HG03378 (cell line): ENCODE measurements around the gene TTC23.
"Not testable (repeated sequence)": the region's sequence is repeated elsewhere in the genome, so short reads cannot be mapped to it uniquely, and the experiment has no call there.

Experiments used
- ATAC-seq: cut with Tn5 transposase; IDR thresholded peaks from one replicate; pipeline ENCODE4 v1.9.1; 2021; ENCODE audit warnings: mild to moderate bottlenecking, moderate library complexity; ENCODE audit not compliant: unreplicated experiment

The TTC23 gene

DNA sequence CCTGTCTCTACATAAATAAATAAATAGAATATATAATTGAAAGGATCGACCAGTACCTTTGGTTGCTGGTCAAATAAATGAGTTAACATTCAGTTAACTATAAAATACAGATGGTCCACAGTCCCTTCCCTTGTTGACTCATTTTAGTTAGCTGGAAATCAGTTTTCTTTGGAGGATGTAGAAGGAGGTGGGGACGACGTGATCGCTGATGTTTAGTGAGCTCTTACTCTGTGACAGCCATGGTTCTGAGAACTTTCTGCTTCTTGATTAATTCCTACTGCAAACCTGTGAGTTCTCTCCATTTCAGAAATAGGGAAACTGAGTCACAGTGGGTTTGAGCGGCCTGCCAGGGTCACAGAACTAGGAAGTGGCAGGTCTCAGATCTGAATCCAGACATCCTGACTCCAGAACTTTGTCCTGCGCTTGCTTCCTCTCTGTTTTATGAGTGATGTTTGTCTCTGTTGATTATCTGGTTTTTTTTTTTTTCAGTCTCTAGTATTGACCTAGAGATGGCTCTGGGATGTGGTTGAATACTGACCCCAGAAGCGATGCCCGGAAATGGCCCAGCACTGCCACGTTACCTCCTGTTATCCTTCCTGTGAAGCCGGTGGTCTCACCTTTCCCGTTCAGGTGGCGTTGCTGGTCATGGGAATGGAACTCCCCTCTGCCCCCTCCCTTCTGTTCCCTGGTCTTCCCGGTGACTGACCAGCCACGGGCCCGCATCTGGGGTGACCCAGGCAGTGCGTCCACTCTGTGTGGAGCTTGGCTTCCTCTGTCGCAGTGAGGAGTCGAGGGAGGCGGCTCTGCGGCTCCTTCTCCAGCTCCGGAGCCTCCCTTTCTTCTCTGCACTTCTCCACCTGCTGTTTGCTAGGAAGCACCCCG lies 126.3 kb downstream of the TTC23 start:
- ATAC-seq, result no peak

DNA sequence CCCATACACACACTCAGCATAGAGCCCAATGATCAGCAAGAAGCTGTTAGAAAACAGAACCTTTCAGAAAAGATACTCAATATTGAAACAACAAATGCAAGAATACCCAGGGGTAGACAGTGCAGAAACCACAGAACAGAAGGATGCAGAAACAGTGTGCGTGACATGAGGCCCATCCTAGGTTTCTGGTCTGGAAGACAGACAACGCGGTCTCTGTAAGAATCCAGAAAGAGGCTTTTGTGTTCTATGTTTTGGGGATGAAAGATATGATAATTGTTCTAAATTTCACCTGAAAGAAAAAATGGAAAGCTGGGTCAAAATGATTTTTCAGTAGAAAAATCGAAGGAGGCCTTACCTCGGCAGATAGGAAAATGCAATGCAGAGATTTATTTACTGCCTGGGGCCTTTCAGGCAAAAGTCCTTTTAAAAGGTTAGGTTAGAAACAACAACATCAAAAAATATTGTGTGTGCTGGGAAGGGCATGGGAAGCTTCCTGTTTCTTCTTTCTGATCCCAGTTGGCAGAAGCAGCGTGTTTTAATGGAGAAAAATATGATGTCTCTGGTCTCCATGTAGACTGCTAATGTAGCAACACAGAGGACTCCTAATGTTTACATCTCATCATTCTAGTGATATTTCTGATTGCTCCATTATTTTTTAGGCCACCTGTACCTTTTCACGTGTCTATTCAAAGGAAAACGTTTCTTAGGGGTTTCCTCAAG lies 127.5 kb downstream of the TTC23 start:
- ATAC-seq, result no peak

DNA sequence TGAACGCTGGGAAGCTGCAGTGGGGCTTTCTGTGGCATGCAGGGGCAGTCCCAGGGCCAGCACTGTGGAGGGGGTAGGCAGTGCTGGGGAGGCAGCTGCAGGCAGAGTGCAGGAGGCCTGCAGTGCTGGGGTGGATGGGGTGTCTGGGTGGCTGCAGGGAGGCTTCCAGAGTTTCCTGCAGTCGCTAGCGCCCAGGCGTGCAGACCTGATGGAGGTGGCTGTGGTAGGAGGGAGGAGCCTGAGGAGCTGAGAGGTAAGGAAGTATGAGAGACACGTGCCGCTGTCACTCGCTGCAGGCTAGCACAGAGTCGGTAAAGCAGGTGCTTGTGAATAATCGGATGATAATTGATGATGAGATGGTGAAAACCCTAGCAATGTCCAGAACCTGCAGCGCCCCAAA lies 128.2 kb downstream of the TTC23 start:
- ATAC-seq, result no peak

DNA sequence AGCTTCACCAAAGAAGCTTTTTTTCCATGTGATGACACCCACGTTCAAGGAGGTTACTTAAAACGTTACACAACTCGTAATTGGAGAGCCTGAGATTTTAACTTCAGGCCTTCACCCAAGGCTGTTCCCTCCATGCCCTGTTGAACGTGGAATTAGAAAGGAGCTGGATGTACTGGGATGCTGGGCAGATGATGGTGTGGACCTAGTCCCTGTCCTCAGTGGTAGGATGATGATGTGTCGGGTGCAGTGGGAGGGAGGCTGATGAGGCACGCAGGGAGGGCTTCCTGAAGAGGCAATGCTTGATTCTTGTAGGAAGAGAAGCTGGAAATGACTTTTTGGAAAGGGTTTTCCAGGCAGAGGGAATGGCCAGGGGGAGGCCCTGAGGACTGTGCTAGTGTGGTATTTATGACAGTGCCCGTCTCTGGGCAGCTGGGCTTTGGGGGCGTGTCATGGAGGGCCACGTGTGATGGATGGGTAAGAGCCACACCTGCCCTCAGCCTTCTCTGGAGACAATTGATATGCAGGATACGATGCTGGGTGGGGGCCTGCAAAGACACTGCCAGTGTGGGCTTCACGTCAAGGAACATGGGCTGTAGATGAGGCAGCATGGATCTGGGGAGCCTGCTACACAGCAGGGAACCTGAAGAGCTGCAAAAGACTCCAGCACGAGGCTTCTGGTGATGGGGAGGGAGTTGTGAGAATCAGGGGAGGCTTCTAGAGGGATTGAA lies 129.2 kb downstream of the TTC23 start:
- ATAC-seq, result no peak

DNA sequence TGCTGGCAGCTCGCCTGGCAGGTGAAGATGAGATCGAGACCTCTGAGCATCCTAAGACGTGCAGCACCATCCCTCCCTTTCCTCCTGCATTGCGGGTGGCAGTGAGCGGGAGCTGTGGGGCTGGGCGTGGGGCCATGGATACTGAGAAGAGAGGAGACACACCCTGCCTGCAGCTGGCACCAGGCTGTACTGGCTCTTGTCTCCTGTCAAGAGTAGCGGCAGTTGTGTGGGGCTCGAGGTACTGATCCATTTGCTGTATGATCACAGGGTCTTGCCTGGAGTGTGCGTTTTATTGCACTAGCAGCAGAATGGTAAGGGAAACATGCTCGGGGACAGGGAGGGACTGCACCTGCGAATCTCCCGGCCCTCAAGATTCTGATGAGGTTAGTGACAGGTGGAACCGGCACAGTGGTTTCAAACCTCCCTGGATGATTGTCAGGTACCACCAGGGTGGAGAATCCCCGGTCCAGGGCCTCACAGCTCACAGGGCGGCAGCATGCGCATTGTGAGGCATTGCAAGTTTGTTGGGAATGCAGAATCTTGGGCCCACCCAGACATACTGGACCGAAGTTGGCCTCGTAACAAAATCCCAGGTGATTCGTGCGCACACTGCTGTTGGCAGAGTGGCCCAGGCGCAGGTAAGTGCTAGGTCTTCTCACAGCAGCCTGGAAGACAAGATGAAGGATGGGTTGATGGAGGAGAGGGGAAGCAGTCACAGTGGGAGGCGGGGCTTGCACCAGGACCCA lies 130.4 kb downstream of the TTC23 start:
- no peak for ATAC-seq

DNA sequence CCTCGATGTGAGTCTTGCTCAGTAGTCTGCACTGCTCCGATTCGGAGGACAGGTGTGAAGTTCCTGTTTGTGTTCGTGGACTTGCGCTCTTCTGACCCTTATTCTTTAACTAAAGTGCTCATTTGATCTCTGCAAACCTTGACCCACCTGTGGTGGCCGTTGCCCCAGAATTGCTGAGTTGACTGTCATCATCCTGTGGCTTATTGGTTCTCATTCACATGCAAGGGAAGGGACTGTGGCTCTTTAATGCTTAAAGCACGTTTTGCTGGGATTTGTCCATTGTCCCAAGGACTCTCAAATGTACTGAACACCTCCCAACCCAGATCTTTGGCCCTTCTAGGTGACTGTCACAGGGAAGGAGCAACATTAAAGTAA lies 131.1 kb downstream of the TTC23 start:
- no peak for ATAC-seq

DNA sequence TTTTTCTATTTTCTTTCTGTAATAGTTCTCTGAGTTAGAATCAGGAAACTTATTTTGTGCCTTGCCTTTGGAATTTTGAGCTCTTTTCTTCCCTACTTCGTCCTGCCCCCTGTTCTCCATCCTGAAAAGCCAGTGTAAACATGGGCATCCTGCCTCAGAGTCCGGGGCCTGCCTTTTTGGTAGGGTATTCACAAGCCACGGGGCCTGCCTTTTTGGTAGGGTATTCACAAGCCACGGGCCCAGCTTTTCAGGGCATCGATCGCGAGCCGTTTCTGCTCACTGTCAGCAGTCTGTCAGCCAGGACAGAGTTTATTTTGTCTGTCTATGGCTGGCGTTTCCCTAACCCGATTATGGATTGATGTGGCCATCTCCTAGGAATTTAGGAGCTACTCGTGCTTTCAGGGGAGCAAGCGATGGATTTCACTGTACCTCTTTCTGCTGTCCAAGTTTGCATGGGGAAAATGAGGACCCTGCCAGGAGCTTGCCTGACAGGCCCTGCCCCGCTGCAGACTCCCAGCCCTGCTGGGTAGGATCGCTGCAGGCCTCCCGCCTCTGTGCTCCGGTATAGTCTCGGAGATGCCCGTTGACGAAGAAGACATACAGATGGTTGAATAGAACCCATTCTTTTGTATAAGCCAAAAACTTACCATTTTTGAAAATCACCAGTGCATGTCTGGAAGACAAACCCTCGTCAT lies 131.7 kb downstream of the TTC23 start:
- ATAC-seq, result no peak

DNA sequence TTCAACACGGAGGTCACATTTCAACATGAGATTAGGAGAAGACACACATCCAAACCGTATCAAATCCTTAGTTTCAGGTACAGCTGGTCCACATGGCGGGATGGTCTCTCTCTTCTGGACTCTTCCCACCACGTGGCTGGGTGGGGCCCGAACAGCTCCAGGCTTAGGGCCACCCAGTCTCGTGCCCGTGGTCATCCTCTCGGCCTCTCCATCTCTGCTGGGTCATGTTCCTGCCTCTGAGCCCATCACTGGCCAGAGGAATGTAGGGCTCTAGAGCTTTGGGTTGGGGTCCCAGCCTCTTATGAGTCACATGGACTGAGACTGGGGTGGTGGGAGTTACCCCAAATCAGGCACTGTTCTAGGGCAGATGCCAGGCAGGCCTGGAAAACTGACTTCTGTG lies 132.3 kb downstream of the TTC23 start:
- no peak for ATAC-seq

DNA sequence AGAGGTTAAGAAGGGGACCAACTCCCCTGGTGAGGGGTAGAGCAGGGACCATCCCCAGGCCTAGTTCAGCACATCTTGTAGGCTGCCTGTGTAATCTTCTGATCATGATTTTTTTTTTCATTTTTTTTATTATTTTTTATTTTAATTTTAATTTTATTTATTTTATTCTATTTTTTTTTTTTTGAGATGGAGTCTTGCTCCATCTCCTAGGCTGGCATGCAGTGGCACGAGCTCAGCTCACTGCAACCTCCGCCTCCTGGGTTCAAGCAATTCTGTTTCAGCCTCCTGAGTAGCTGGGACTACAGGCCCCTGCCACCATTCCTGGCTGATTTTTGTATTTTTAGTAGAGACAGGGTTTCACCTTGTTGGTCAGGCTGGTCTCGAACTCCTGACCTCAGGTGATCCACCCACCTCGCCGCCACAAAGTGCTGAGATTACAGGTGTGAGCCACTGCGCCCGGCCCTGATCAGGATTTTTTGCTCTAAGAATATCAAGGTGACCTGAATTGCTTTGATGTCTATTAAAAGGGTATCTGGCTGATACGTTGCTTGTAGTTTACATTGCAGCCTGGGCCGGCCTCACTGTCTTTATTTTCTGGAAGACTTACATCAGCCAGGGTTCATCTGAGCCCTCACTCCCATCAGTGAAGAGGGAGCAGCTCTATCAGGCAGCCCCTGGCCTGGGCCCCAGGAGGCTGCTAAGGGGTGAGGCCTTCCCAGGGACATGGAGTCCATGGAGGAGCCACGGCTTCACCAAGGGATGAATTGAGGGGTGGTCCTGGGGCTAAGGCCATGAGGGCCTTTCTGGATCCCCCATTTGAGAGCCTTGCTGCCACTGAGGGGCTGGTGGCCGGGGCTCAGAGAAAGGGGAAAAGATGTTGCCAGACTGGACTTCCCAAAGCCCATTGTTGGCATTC lies 133.8 kb downstream of the TTC23 start:
- ATAC-seq, result no peak

DNA sequence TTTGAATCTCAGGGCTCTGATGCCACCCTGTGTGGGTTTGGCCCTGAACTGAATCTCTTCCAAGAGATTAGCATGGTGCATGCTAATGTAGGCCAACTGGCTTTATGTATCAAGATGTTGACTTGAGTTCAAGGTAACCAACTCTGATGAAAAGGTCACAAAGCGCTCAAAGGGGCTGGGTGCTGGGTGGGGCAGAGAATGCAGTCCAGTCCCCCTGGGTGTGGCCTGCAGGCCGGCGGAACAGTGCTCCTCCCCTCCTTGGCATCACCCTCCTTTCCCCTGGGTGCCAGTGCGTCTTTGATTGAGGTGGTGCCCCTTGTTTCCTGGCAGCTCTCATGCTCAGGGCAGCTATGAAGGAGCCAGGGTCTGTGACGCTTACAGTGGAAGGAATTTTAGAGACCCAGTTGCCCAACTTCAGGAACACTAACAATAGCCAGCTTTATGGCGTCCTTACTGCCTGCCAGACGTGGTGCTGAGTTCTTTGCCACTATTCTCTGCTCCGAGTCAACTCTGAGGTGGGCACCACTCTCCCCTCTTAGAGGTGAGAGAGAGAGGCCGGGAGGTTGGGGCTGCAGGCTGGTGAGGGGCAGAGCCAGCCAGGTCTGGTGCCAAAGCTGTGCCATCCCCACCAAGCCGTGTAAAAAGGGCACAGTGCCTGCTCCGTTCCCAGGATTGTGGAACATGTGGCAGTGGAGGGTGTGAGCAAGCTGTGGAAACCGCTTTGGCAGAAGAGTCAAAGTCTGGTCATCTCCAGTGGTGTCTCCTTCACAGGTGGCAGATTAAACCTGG lies 134.7 kb downstream of the TTC23 start:
- no peak for ATAC-seq

DNA sequence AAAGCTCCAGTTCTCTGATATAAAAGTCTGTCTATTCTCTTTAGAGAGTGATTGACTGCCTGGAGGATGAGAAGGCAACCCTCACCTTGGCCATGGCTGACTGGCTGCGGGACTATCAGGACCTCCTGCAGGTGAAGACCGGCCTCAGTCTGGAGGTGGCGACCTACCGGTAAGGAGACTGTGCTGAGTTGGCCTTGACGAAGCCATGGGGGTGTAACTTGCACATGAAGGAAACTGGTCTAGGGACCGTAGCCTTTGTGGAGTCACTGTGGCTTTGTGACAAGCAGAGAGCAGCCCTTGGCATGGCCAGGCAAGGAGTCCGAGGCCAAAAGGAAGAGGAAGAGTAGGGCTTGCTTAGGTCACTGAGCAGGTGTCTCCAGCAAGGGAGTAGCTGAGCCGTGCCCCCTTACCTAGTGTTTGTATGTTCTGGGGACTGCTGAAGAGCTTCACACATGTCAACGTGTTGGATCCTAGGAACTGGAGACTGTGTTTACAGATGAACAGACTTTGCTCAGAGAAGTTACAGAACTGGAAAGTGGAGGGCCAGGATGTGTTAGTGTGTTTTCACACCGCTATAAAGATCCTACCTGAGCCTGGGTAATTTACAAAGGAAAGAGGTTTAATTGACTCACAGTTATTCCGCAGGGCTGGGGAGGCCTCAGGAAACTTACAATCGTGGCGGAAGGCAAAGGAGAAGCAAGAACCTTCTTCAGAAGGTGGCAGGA lies 135.7 kb downstream of the TTC23 start:
- ATAC-seq, result no peak

DNA sequence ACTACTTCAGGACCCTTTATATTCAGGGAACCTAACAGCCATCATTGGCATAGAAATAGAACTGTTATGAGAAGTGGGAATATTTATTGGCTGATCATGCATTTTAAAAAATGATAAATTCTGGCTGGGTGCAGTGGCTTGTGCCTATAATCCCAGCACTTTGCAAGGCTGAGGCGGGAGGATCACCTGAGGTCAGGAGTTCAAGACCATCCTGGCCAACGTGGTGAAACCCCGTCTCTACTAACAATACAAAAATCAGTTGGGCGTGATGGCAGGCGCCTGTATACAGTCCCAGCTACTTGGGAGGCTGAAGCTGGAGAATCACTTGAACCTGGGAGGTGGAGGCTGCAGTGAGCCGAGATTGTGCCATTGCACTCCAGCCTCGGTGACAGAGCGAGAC lies 137.7 kb downstream of the TTC23 start:
- not testable (repeated sequence) for ATAC-seq

DNA sequence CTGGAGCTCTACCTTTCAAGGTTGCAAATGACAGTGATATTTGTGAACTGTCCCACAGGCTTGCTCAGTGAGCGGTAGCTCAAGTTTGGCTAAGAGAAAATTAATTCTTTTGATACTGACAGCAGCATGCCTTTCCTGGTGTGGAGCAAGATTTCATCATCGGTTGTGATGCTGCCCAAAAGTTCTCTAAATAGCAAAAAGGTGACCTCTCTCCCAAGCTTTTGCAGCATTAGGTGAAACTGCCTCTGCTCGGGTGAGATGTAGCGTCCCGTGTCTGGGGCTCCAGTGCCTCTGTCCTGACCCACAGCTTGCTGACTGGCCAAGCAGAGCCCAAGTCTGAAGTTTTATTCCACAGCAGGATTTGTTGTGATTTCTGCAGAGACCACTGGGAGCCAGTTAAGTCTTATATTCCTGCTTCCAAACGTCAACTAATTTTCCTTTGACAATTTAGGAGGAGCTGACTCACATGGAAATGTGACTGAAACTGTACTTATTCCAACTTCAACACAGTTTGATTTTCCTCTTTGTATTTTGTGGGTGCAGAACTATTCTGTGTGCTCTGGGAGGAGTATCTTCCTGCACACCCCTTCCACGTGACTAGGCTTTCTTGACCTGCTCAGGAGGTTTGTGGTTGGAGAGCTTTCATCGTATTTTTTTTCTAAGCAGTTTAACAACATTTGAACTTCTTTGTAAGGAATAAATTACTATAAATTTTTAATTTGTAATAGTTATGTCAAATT lies 138.6 kb downstream of the TTC23 start:
- no peak for ATAC-seq

DNA sequence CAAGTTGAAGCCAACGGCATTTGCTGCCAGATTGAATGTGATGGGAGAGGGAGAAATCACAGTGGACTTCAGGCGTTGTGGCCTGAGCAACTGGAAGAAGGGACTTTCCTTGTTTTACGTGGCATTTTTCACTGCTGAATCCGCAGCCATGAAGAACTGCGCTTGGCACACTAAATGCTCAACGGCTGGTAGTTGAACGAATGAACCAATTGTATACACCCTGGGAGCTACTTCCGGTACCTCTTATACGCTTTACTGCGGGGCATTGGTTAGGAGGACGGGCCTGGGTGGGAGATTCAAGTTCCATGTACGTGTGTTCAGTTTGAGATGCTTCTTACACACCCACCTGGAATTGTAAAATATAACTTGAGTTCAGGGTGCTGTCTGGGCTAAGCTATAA lies 139.3 kb downstream of the TTC23 start:
- no peak for ATAC-seq

DNA sequence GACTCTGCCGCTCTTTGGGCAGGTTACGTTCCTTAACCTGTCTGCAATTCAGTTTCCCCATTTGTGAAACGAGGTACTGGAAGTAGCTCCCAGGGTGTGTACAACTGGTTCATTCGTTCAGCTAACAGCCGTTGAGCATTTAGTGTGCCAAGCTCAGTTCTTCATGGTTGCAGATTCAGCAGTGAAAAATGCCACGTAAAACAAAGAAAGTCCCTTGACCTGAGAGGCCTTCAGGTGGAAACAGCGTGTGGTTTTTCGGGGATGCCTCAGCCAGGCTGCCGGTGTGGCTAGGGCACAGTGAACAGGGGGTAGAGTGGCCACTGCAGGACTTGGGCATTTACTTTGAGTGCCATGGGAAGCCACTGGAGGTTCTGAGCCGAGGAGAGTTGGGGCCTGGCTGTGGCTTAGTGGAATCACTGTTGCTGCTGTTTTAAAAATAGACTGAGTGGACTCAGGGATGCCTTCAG lies 139.8 kb downstream of the TTC23 start:
- ATAC-seq, result no peak

DNA sequence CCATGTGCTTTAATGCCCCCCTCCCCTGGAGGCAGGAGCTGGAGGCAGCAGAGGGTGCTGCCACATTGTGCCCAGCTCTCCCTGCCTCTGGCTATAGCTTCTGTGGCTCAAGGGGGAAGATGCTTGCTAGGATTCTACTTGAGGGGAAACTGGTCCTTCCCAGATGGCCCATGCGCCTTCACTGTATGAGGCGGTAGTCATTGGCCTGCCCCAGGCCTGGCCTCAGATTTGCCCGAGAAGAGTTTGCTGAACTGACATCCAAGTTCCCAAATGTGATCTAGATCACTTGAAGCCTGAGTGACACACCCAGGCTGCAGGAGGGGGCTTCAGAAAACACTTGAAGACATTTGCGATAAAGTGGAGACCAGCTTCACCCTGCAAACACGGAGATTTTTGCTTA lies 140.4 kb downstream of the TTC23 start:
- no peak for ATAC-seq
